HEK293 (cell line): ENCODE results near the gene TSEN54.

Experiments
- CTCF ChIA-PET: fragments of 350-600 bp; formaldehyde crosslinking; extraction: SDS; loops from one replicate; lab custom pipeline; 2021; ENCODE audit warnings: antibody characterized with exemption; lab: Yijun Ruan, JAX
- POLR2A ChIA-PET: fragments of 300-600 bp; formaldehyde crosslinking; extraction: SDS; loops from one replicate; lab custom pipeline; 2020; ENCODE audit warnings: antibody characterized with exemption, inconsistent platforms; lab: Yijun Ruan, JAX
- H3K27ac ChIP-seq: fragments of 200-500 bp; sonication (Bioruptor generic); 2 replicates; pipeline ENCODE4 v1.5.1; 2014; ENCODE audit warnings: low read depth, low read length, control low read depth, inconsistent platforms; ENCODE audit errors: extremely low read depth
- H3K36me3 ChIP-seq, 2 experiments: fragments of 200-500 bp in 1 of 2; sonication (Bioruptor generic) in 1 of 2; 1 replicate in 1 of 2; 2 replicates in 1 of 2; pipeline ENCODE4 v1.5.1; 2014 to 2017; ENCODE audit warnings: inconsistent platforms in 2 of 2, low read length in 2 of 2; ENCODE audit not compliant: control insufficient read depth in 2 of 2, insufficient read depth in 1 of 2
- H3K4me1 ChIP-seq: fragments of 200-500 bp; sonication (Bioruptor generic); 2 replicates; pipeline ENCODE4 v1.5.1; 2014; ENCODE audit warnings: mild to moderate bottlenecking, low read length, inconsistent platforms; ENCODE audit not compliant: control insufficient read depth, insufficient read depth
- H3K4me3 ChIP-seq: 2 replicates; pipeline ENCODE4 v1.5.1; 2011; ENCODE audit warnings: low read depth, mild to moderate bottlenecking, control low read depth, low read length, moderate library complexity
- H3K9me3 ChIP-seq: fragments of 200-500 bp; sonication (Bioruptor generic); 2 replicates; pipeline ENCODE4 v1.5.1; 2014; ENCODE audit warnings: low read depth, low read length, inconsistent platforms; ENCODE audit not compliant: control insufficient read depth, insufficient read depth
- KLF7 ChIP-seq: fragments of 450-650 bp; formaldehyde crosslinking; IDR thresholded peaks from 2 replicates; pipeline ENCODE4 v1.5.1; 2016; ENCODE audit warnings: missing biosample characterization, missing genetic modification characterization, borderline replicate concordance
- MYNN ChIP-seq: fragments of 450-650 bp; formaldehyde crosslinking; IDR thresholded peaks from 2 replicates; pipeline ENCODE4 v1.5.1; 2016; ENCODE audit warnings: missing biosample characterization, missing genetic modification characterization, borderline replicate concordance
- SALL2 ChIP-seq: fragments of 450-650 bp; formaldehyde crosslinking; IDR thresholded peaks from 2 replicates; pipeline ENCODE4 v1.5.0; 2017; ENCODE audit warnings: missing biosample characterization, mild to moderate bottlenecking, missing genetic modification characterization, borderline replicate concordance
- SP3 ChIP-seq: fragments of 450-650 bp; formaldehyde crosslinking; IDR thresholded peaks from 2 replicates; pipeline ENCODE4 v1.5.1; 2016; ENCODE audit warnings: missing biosample characterization, missing genetic modification characterization
- ZBTB1 ChIP-seq: fragments of 450-650 bp; formaldehyde crosslinking; IDR thresholded peaks from 2 replicates; pipeline ENCODE4 v1.5.1; 2016; ENCODE audit warnings: missing biosample characterization, missing genetic modification characterization
- ZBTB48 ChIP-seq: fragments of 450-650 bp; formaldehyde crosslinking; IDR thresholded peaks from 2 replicates; pipeline ENCODE4 v1.5.1; 2016; ENCODE audit warnings: missing biosample characterization, missing genetic modification characterization
- ZBTB7A ChIP-seq: fragments of 450-650 bp; formaldehyde crosslinking; IDR thresholded peaks from 2 replicates; pipeline ENCODE4 v1.5.1; 2016; ENCODE audit warnings: low read depth, missing biosample characterization, missing genetic modification characterization
- ZIC2 ChIP-seq: fragments of 450-650 bp; formaldehyde crosslinking; IDR thresholded peaks from 2 replicates; pipeline ENCODE4 v1.5.1; 2016; ENCODE audit warnings: missing biosample characterization, missing genetic modification characterization
- ZNF19 ChIP-seq: fragments of 450-650 bp; formaldehyde crosslinking; IDR thresholded peaks from 2 replicates; pipeline ENCODE4; 2016; ENCODE audit warnings: missing biosample characterization, missing genetic modification characterization, low read depth
- ZNF571 ChIP-seq: fragments of 450-650 bp; formaldehyde crosslinking; IDR thresholded peaks from 2 replicates; pipeline ENCODE4 v1.5.0; 2017; ENCODE audit warnings: missing biosample characterization, missing genetic modification characterization
- ZNF596 ChIP-seq: fragments of 450-650 bp; IDR thresholded peaks from 2 replicates; pipeline ENCODE4 v1.5.0; 2018; ENCODE audit warnings: missing biosample characterization, mild to moderate bottlenecking, missing genetic modification characterization, moderate library complexity
- ZNF747 ChIP-seq: fragments of 450-650 bp; formaldehyde crosslinking; IDR thresholded peaks from 2 replicates; pipeline ENCODE4 v1.5.1; 2016; ENCODE audit warnings: missing biosample characterization, missing genetic modification characterization
- ZSCAN23 ChIP-seq: fragments of 450-650 bp; formaldehyde crosslinking; IDR thresholded peaks from 2 replicates; pipeline ENCODE4 v1.5.1; 2016; ENCODE audit warnings: missing biosample characterization, missing genetic modification characterization
- ZSCAN30 ChIP-seq: fragments of 450-650 bp; IDR thresholded peaks from 2 replicates; pipeline ENCODE4 v1.5.1; 2018; ENCODE audit warnings: missing biosample characterization, mild to moderate bottlenecking, missing genetic modification characterization, moderate library complexity
- TF ChIP-seq, protein P1 (sequence below): fragments of 450-650 bp; IDR thresholded peaks from 2 replicates; pipeline ENCODE4 v1.5.1; 2018; ENCODE audit warnings: missing biosample characterization, missing genetic modification characterization
- TF ChIP-seq, protein P2 (sequence below): fragments of 450-650 bp; formaldehyde crosslinking; IDR thresholded peaks from 2 replicates; pipeline ENCODE4 v1.5.1; 2016; ENCODE audit warnings: missing biosample characterization, missing genetic modification characterization
- TF ChIP-seq, protein P3 (sequence below): fragments of 450-650 bp; formaldehyde crosslinking; IDR thresholded peaks from 2 replicates; pipeline ENCODE4 v1.5.1; 2016; ENCODE audit warnings: missing biosample characterization, missing genetic modification characterization, low read depth
- TF ChIP-seq, protein P4 (sequence below): fragments of 450-650 bp; formaldehyde crosslinking; IDR thresholded peaks from 2 replicates; pipeline ENCODE4 v1.5.1; 2016; ENCODE audit warnings: missing biosample characterization, missing genetic modification characterization
- TF ChIP-seq, protein P5 (sequence below): fragments of 450-650 bp; formaldehyde crosslinking; IDR thresholded peaks from 2 replicates; pipeline ENCODE4 v1.5.1; 2016; ENCODE audit warnings: missing biosample characterization, missing genetic modification characterization

The TSEN54 gene

DNA sequence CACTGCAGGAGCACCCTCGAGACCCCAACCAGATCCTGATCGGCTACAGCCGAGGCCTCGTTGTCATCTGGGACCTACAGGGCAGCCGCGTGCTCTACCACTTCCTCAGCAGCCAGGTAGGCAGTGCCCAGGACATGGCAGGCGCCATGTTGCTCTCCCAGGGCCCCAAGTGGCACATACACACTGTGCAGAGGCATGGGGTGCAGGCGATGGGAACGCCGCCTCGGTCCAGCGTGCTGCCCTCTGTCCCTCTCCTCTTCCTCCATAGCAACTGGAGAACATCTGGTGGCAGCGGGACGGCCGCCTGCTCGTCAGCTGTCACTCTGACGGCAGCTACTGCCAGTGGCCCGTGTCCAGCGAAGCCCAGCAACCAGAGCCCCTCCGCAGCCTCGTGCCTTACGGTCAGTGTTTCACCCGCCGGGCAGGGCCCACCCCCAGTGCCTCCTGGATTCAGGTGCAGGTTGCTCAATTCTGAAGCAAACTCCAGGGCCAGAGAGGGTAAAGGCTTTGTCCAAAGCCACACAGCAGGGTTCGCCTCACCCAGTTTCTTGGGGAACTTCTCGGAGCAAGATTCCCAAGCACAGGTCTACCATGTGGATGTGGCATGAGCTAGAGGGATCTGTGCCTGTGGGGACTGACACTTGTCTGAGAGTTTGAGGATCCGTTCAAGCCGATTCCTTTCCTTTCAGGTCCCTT is 46.9 kb downstream of the TSEN54 start:
- POLR2A ChIA-PET: no interaction called here
- CTCF ChIA-PET: interaction anchor here (0.7 kb wide), 1 partner anchor 110 kb away, joined by 3 read pairs; no protein-coding TSS in a partner anchor
- Histone ChIP-seq H3K4me3 (no peak overlapping the region), H3K4me1 (no peaks in the 10 kb centered on the region), H3K27ac (no peak overlapping the region), H3K9me3 (no peaks in the 10 kb centered on the region), H3K36me3 (peaks cover 0 to 22% of the 10 kb centered on the region in 2 experiments; a peak in 1 of 3 replicates)
- no peak for TF ChIP-seq ZSCAN23 (tag by site-specific recombination)
- no peak for TF ChIP-seq ZBTB1 (tag by site-specific recombination)
- TF ChIP-seq KLF7 (tag by site-specific recombination): no peak
- TF ChIP-seq ZSCAN30: no peak
- TF ChIP-seq ZNF596: no peak
- TF ChIP-seq ZNF571 (tag by site-specific recombination): no peak
- no peak for TF ChIP-seq ZNF747 (tag by site-specific recombination)
- TF ChIP-seq SALL2 (tag by site-specific recombination): no peak
- no peak for TF ChIP-seq ZIC2 (tag by site-specific recombination)
- no peak for TF ChIP-seq MYNN
- TF ChIP-seq, protein P1, sequence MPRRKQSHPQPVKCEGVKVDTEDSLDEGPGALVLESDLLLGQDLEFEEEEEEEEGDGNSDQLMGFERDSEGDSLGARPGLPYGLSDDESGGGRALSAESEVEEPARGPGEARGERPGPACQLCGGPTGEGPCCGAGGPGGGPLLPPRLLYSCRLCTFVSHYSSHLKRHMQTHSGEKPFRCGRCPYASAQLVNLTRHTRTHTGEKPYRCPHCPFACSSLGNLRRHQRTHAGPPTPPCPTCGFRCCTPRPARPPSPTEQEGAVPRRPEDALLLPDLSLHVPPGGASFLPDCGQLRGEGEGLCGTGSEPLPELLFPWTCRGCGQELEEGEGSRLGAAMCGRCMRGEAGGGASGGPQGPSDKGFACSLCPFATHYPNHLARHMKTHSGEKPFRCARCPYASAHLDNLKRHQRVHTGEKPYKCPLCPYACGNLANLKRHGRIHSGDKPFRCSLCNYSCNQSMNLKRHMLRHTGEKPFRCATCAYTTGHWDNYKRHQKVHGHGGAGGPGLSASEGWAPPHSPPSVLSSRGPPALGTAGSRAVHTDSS (tag by site-specific recombination): no peak
- TF ChIP-seq, protein P2, sequence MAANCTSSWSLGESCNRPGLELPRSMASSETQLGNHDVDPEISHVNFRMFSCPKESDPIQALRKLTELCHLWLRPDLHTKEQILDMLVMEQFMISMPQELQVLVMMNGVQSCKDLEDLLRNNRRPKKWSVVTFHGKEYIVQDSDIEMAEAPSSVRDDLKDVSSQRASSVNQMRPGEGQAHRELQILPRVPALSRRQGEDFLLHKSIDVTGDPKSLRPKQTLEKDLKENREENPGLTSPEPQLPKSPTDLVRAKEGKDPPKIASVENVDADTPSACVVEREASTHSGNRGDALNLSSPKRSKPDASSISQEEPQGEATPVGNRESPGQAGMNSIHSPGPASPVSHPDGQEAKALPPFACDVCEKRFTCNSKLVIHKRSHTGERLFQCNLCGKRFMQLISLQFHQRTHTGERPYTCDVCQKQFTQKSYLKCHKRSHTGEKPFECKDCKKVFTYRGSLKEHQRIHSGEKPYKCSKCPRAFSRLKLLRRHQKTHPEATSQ: no peak
- TF ChIP-seq, protein P3, sequence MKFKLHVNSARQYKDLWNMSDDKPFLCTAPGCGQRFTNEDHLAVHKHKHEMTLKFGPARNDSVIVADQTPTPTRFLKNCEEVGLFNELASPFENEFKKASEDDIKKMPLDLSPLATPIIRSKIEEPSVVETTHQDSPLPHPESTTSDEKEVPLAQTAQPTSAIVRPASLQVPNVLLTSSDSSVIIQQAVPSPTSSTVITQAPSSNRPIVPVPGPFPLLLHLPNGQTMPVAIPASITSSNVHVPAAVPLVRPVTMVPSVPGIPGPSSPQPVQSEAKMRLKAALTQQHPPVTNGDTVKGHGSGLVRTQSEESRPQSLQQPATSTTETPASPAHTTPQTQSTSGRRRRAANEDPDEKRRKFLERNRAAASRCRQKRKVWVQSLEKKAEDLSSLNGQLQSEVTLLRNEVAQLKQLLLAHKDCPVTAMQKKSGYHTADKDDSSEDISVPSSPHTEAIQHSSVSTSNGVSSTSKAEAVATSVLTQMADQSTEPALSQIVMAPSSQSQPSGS (tag by site-specific recombination): no peak
- TF ChIP-seq ZNF19 (tag by site-specific recombination): no peak
- no peak for TF ChIP-seq ZBTB48 (tag by site-specific recombination)
- TF ChIP-seq ZBTB7A: no peak
- TF ChIP-seq, protein P4, sequence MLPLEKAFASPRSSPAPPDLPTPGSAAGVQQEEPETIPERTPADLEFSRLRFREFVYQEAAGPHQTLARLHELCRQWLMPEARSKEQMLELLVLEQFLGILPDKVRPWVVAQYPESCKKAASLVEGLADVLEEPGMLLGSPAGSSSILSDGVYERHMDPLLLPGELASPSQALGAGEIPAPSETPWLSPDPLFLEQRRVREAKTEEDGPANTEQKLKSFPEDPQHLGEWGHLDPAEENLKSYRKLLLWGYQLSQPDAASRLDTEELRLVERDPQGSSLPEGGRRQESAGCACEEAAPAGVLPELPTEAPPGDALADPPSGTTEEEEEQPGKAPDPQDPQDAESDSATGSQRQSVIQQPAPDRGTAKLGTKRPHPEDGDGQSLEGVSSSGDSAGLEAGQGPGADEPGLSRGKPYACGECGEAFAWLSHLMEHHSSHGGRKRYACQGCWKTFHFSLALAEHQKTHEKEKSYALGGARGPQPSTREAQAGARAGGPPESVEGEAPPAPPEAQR: no peak

DNA sequence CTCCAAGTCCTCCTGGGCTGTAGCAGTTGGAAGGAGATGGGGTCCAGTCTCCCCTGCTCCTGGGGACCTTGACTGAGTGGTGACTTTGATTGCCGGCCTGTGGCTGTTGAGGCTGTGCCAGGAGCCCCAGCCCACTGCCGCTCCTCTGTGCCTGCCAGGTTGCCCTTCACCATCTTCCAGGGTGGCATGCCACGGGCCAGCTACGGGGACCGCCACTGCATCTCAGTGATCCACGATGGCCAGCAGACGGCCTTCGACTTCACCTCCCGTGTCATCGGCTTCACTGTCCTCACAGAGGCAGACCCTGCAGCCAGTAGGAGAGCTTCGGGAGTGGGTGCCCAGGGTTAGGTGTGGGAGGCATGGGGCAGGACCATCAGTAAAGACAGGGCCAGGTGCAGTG is 47.9 kb downstream of the TSEN54 start:
- no peaks in the 10 kb centered on the region for H3K4me1 ChIP-seq
- TF ChIP-seq SP3 (tag by site-specific recombination): no peak
- TF ChIP-seq, protein P5, sequence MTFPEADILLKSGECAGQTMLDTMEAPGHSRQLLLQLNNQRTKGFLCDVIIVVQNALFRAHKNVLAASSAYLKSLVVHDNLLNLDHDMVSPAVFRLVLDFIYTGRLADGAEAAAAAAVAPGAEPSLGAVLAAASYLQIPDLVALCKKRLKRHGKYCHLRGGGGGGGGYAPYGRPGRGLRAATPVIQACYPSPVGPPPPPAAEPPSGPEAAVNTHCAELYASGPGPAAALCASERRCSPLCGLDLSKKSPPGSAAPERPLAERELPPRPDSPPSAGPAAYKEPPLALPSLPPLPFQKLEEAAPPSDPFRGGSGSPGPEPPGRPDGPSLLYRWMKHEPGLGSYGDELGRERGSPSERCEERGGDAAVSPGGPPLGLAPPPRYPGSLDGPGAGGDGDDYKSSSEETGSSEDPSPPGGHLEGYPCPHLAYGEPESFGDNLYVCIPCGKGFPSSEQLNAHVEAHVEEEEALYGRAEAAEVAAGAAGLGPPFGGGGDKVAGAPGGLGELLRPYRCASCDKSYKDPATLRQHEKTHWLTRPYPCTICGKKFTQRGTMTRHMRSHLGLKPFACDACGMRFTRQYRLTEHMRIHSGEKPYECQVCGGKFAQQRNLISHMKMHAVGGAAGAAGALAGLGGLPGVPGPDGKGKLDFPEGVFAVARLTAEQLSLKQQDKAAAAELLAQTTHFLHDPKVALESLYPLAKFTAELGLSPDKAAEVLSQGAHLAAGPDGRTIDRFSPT (tag by site-specific recombination): 0 out of 2 replicates have a peak, but pooled peaks have one; percentile 16
- no peak overlapping the region for H3K4me3 ChIP-seq
- no peak overlapping the region for H3K27ac ChIP-seq
- POLR2A ChIA-PET: interaction anchor here (1.1 to 1.5 kb wide), 2 partner anchors 40 to 216 kb away, joined by 3 to 6 read pairs; a partner anchor contains a TSS
- CTCF ChIA-PET: interaction anchor here (0.5 to 1.6 kb wide), 3 partner anchors 25 to 48 kb away, joined by 3 to 9 read pairs (median 4); partner anchors contain the start of gene TSEN54
- peaks cover 0 to 22% of the 10 kb centered on the region in 2 experiments; a peak in 1 of 3 replicates for H3K36me3 ChIP-seq
- H3K9me3 ChIP-seq: no peaks in the 10 kb centered on the region
